ENCODE data around the gene STK24.

GRCh38 chr13:98405107-98405571, 171.8 kb downstream of the STK24 start:
- no peak for TF ChIP-seq CTCF (IDR thresholded peaks at IDR 0.05; ENCODE audit: low read depth, low read length, poor library complexity, severe bottlenecking)
- no peak for TF ChIP-seq EZH2phosphoT487 (IDR thresholded peaks at IDR 0.05; ENCODE audit: borderline replicate concordance, low read length)
